ENCODE measurements around the gene SSBP3. TPM values are rescaled to one million over a fixed set of nuclear protein-coding genes. Genes with fewer than 3 reads are reported as not detected.

SSBP3 gene
- total and polyA plus RNA-seq, 2 of the 13 experiments (the other 11 are each of a cell fraction or from before 2014, with no cell fraction given), result 8.5 to 17.6 TPM

- CTCF ChIA-PET (ENCODE audit: low intra/inter-chr PET ratio, low total read pairs), result no interaction called here
- H3K9me3 ChIP-seq (ENCODE audit: low read length), result no peaks in the 10 kb centered on the region
- no peaks in the 10 kb centered on the region for H3K27me3 ChIP-seq (ENCODE audit: control insufficient read depth in 1 of 2, insufficient read depth in 2 of 2, low read length in 2 of 2)
- FAIRE-seq, result no peak
- BruUV-seq (replicated peaks), result no TSS peak
- no peak overlapping the region for H3K9ac ChIP-seq (ENCODE audit: insufficient read depth, low read depth, low read length)
- no peak overlapping the region for H3K4me3 ChIP-seq (replicated peaks in 1 of 3; ENCODE audit: insufficient read depth in 1 of 3, low read depth in 2 of 3, low read length in 3 of 3)
- no peaks in the 10 kb centered on the region for H4K20me1 ChIP-seq (ENCODE audit: insufficient read depth, low read length)
- ATAC-seq, result peak; percentile 55; the same call in 2 of the 3 replicates
- no peak for TF ChIP-seq ZNF670 (CRISPR knock-in tag; IDR thresholded peaks at IDR 0.05; ENCODE audit: borderline replicate concordance)
- TF ChIP-seq ASH2L (IDR thresholded peaks at IDR 0.05; ENCODE audit: insufficient read length, low read depth, low read length), result no peak
- no peak for TF ChIP-seq ZNF235 (CRISPR knock-in tag; IDR thresholded peaks at IDR 0.05; ENCODE audit: borderline replicate concordance)
- TF ChIP-seq SOX5 (CRISPR knock-in tag; IDR thresholded peaks at IDR 0.05; ENCODE audit: borderline replicate concordance), result no peak
- TF ChIP-seq EZH2 (conservative IDR thresholded peaks at IDR 0.05; ENCODE audit: low read depth, low read length), result no peak
- TF ChIP-seq XBP1 (CRISPR knock-in tag; IDR thresholded peaks at IDR 0.05), result no peak
- TF ChIP-seq FOSL2 (CRISPR knock-in tag; IDR thresholded peaks at IDR 0.05), result no peak
- no peak overlapping the region for H3K4me2 ChIP-seq (ENCODE audit: low read depth, low read length)
- POLR2A ChIA-PET, result no interaction called here
- in situ Hi-C loops (cut with HindIII; ENCODE audit: extremely low pct_ligation_motif_present, low pct_unique_long_range_greater_than_20kb), result no loop called here
- no peaks in the 10 kb centered on the region for H3K36me3 ChIP-seq (replicated peaks in 1 of 2; ENCODE audit: control insufficient read depth in 1 of 2, insufficient read depth in 2 of 2, low read length in 2 of 2)
- peaks cover 19% of the 10 kb centered on the region for H3K4me1 ChIP-seq (ENCODE audit: insufficient read depth, low read length)
- H3K27ac ChIP-seq (ENCODE audit: extremely low read length, insufficient read depth, low read length), result no peak overlapping the region
- 35% methylated on average over 9 of the region's 10 CpGs for WGBS (ENCODE audit: low lambda C conversion rate)
- H3K79me2 ChIP-seq (ENCODE audit: insufficient read depth, low read length), result no peaks in the 10 kb centered on the region
- DNase-seq (ENCODE audit: low spot score), result no peak
- no peak overlapping the region for H2AFZ ChIP-seq (ENCODE audit: low read length)
- intact Hi-C loops (cut with micrococcal nuclease; ENCODE audit: unreplicated experiment), result loop anchor here (5.0 kb wide), 1 partner anchor 58 kb away; no protein-coding TSS in a partner anchor
Measured at GRCh38 chr1:54428837-54429518, 22.8 kb upstream of the SSBP3 start.

- H3K27ac ChIP-seq (ENCODE audit: extremely low read length, insufficient read depth, low read length), result no peak overlapping the region
- no TSS peak for BruUV-seq (replicated peaks)
- H4K20me1 ChIP-seq (ENCODE audit: insufficient read depth, low read length), result no peaks in the 10 kb centered on the region
- CTCF ChIA-PET (ENCODE audit: low intra/inter-chr PET ratio, low total read pairs), result no interaction called here
- no peak overlapping the region for H3K9ac ChIP-seq (ENCODE audit: insufficient read depth, low read depth, low read length)
- intact Hi-C loops (cut with micrococcal nuclease; ENCODE audit: unreplicated experiment) (loop anchor here (5.0 kb wide), 1 partner anchor 62 kb away; no protein-coding TSS in a partner anchor), in situ Hi-C loops (cut with HindIII; ENCODE audit: extremely low pct_ligation_motif_present, low pct_unique_long_range_greater_than_20kb) (no loop called here)
- H3K4me2 ChIP-seq (ENCODE audit: low read depth, low read length), result peak overlapping the region; percentile 13; the same call in 1 of the 2 replicates
- H3K4me1 ChIP-seq (ENCODE audit: insufficient read depth, low read length), result peaks cover 26% of the 10 kb centered on the region
- no peaks in the 10 kb centered on the region for H3K79me2 ChIP-seq (ENCODE audit: insufficient read depth, low read length)
- no peak overlapping the region for H3K4me3 ChIP-seq (replicated peaks in 1 of 3; ENCODE audit: insufficient read depth in 1 of 3, low read depth in 2 of 3, low read length in 3 of 3)
- peak; percentile 89 for ATAC-seq
- WGBS (ENCODE audit: low lambda C conversion rate), result 53% methylated on average over 9 of the region's 9 CpGs
- H2AFZ ChIP-seq (ENCODE audit: low read length), result no peak overlapping the region
- 0 out of 5 replicates have a peak, but pooled peaks cover 0 to 6% of the 10 kb centered on the region in 2 experiments for H3K27me3 ChIP-seq (ENCODE audit: control insufficient read depth in 1 of 2, insufficient read depth in 2 of 2, low read length in 2 of 2)
- no peaks in the 10 kb centered on the region for H3K9me3 ChIP-seq (ENCODE audit: low read length)
- FAIRE-seq, result peak; percentile 23
- peak; percentile 61 for DNase-seq (ENCODE audit: low spot score)
- H3K36me3 ChIP-seq (replicated peaks in 1 of 2; ENCODE audit: control insufficient read depth in 1 of 2, insufficient read depth in 2 of 2, low read length in 2 of 2), result no peaks in the 10 kb centered on the region
- POLR2A ChIA-PET, result interaction anchor here (1.4 kb wide), 1 partner anchor 19 kb away, joined by 3 read pairs; the partner anchor contains the start of gene SSBP3
- TF ChIP-seq ZNF574 (CRISPR knock-in tag; IDR thresholded peaks at IDR 0.05), result no peak
- no peak for TF ChIP-seq ZNF513 (CRISPR knock-in tag; conservative IDR thresholded peaks at IDR 0.05)
- TF ChIP-seq ZNF782 (CRISPR knock-in tag; IDR thresholded peaks at IDR 0.05; ENCODE audit: borderline replicate concordance), result no peak
- no peak for TF ChIP-seq POGZ (CRISPR knock-in tag; IDR thresholded peaks at IDR 0.05)
- TF ChIP-seq ZNF275 (CRISPR knock-in tag; IDR thresholded peaks at IDR 0.05; ENCODE audit: borderline replicate concordance), result no peak
Measured at GRCh38 chr1:54425152-54425584, 19.0 kb upstream of the SSBP3 start.
